IPS-18a (cell line): Measurements from ENCODE around the gene CACNA1D.

Source experiments
- H3K27ac ChIP-seq: one replicate; pipeline ENCODE4 v1.5.1; 2013; ENCODE audit warnings: low read length
- H3K27me3 ChIP-seq: one replicate; pipeline ENCODE4 v1.6.1; 2013; ENCODE audit warnings: mild to moderate bottlenecking, low read length; ENCODE audit not compliant: control insufficient read depth, insufficient read depth
- H3K36me3 ChIP-seq: one replicate; pipeline ENCODE4 v1.6.1; 2013; ENCODE audit warnings: low read depth, low read length; ENCODE audit not compliant: control insufficient read depth
- H3K4me1 ChIP-seq: one replicate; pipeline ENCODE4 v1.6.1; 2013; ENCODE audit warnings: low read depth, low read length; ENCODE audit not compliant: control insufficient read depth
- H3K4me3 ChIP-seq: one replicate; pipeline ENCODE4 v1.5.1; 2013; ENCODE audit warnings: low read length
- H3K9ac ChIP-seq: one replicate; pipeline ENCODE4 v1.6.1; 2013; ENCODE audit warnings: mild to moderate bottlenecking, low read length, moderate library complexity
- H3K9me3 ChIP-seq: one replicate; pipeline ENCODE4 v1.6.1; 2013; ENCODE audit warnings: low read depth, low read length; ENCODE audit not compliant: control insufficient read depth

CACNA1D gene

DNA sequence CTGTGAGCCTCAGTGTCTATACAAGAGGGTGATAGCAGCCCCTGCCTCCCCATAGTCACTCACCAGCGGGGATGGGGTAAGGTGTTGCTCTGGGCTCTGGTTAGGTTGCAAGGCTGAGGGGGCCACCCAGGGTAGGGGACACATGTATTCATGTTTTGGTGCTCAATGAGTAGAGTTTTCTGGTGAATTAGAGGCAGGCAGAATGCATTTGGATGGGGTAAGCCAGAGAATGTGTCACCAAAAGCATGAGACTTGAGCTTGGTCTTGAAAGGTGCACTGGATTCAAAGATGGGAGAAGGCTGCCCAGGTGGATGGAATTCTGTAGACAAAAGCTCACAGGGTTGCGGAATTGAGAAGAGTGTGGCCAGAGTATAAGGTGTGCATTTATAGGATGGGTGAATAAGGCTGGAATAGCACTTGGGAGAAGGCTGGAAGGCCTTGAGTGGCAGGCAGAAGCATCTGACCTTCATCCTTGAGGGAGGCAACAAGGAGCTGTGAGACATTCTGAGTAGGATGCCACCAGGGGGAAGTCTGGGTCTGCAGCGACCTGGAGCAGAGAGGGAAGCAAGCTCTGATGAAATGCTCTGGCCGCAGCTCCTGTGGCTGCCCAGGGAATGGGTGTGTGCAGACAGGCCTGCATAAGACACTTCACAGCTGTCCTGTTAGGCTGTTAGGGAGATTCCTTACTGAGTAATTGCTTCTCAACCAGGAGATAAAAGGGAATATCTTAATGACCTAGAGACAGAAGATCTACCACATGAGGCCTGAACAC, 202.2 kb downstream of the CACNA1D start:
- no peaks in the 10 kb centered on the region for H3K36me3 ChIP-seq
- no peak overlapping the region for H3K27ac ChIP-seq
- no peaks in the 10 kb centered on the region for H3K4me1 ChIP-seq
- no peaks in the 10 kb centered on the region for H3K9me3 ChIP-seq
- no peaks in the 10 kb centered on the region for H3K27me3 ChIP-seq
- H3K4me3 ChIP-seq: no peak overlapping the region
- H3K9ac ChIP-seq: no peak overlapping the region

DNA sequence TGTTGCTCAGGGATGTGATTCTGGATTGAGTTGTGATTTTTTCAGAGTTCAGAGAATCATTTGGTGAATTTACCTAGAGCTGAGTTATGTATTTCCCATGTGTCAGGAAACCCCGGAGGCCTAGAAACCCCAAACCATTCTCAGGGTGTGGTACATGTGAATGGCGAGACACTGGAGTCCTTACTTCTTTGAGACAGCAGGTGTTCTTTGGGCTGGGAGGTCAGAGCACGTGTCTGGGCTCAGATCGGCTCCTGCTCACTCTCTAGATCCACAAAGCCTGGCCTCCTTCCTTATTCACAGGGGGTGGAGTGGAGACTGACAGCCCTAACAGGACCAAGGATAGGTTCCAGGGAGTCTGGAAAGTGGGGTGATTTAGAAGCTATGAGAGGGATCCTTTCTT, 206.0 kb downstream of the CACNA1D start:
- Histone ChIP-seq H3K9me3 (no peaks in the 10 kb centered on the region), H3K4me1 (no peaks in the 10 kb centered on the region)

DNA sequence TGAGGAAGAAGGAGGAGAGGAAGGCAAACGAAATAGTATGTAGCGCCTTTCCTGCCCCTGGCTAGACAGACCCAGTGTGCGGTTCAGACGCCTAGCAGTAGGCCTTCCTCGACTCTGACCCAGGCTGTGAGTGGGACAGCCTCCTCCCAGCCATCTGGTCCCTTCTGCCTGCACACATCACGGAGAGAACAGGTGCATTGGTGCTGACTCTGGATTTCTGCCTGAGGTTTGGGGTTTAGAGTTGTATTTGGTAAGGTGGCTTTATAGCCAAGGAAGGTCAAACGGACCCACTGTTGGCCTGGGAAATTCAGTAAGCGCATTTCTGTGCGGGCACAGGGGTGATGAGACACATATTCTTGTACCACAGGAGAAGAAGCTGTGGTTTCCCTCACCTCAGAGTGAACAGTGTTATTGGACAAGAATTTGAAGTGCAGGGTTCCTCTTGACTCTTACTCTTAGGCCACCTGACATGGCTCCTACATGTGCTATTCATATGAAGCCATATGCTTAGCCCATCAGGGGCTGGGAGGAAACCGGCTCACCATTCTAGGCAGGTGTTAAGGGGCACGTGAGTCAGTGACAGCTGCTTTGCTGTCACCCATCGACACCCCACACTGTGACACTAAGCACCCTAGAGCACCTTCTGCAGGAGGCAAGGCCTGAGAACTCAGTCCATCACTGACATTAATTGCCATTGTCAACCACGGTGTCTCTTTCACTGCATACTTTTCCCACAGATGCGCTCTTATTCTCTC, 208.5 kb downstream of the CACNA1D start:
- Histone ChIP-seq H3K27ac (no peak overlapping the region), H3K4me3 (no peak overlapping the region), H3K9ac (no peak overlapping the region), H3K36me3 (no peaks in the 10 kb centered on the region), H3K4me1 (no peaks in the 10 kb centered on the region), H3K9me3 (no peaks in the 10 kb centered on the region), H3K27me3 (no peaks in the 10 kb centered on the region)

More for the DNA sequence above, 206.0 kb downstream of the CACNA1D start:
- Histone ChIP-seq H3K4me3 (no peak overlapping the region), H3K36me3 (no peaks in the 10 kb centered on the region), H3K9ac (no peak overlapping the region), H3K27me3 (no peaks in the 10 kb centered on the region), H3K27ac (no peak overlapping the region)

DNA sequence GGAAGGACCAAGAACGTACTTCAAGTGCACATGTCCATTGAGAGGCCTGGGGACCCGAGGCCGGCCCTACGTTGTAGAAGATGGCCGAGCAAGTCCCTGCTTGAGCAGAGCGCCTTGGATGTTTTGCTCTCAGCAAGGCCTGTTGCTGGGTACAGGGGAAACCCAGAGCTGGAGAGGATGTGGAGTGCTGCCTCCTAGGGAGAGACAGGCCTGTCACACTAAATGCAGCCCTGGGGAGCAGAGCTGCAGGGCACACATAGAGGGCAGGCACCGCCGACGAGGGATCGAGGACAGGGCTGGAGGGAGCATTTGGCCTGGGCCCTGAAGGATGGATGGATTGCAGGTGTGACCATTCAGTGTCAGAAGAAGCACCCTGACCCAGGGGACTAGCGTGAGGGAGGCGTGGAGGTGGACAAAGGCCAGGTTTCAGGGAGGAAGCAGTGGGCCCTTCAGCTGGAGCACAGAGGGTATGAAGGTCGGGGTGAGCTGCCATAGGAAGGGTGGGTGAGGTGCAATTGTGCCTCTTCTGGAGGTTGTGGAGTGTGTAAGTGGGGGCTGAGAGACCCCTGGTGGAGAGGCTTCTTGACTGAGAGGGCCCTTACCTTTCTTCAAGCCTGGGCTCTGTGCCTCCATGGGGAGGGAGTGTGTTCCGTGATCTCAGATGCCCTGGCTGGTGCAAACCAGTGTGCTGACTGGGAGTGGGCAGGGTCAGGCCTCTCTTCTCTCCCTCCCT, 209.4 kb downstream of the CACNA1D start:
- Histone ChIP-seq H3K36me3 (no peaks in the 10 kb centered on the region), H3K27ac (no peak overlapping the region), H3K9ac (no peak overlapping the region), H3K9me3 (no peaks in the 10 kb centered on the region), H3K4me3 (no peak overlapping the region), H3K27me3 (no peaks in the 10 kb centered on the region), H3K4me1 (no peaks in the 10 kb centered on the region)

DNA sequence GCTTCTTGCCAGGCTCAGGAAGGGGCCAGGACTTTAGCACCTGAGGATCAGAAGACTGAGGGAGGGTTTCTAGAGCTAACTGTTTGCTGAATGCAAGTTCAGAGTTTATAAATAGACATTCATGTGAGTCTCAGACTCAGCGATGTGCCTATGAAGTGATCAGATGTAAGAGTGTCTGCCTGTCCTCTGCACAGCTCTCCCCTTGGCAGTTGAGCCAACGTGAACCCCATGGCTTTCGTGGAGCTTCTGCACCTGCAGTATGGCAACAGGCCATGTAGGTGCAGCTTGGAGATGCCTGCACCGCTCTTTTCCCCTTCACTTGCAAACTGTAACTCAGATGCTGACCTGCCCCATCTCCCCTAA, 209.9 kb downstream of the CACNA1D start:
- no peaks in the 10 kb centered on the region for H3K9me3 ChIP-seq
- no peak overlapping the region for H3K9ac ChIP-seq
- H3K4me3 ChIP-seq: no peak overlapping the region
- H3K27me3 ChIP-seq: no peaks in the 10 kb centered on the region
- H3K27ac ChIP-seq: no peak overlapping the region
- H3K36me3 ChIP-seq: no peaks in the 10 kb centered on the region
- no peaks in the 10 kb centered on the region for H3K4me1 ChIP-seq

DNA sequence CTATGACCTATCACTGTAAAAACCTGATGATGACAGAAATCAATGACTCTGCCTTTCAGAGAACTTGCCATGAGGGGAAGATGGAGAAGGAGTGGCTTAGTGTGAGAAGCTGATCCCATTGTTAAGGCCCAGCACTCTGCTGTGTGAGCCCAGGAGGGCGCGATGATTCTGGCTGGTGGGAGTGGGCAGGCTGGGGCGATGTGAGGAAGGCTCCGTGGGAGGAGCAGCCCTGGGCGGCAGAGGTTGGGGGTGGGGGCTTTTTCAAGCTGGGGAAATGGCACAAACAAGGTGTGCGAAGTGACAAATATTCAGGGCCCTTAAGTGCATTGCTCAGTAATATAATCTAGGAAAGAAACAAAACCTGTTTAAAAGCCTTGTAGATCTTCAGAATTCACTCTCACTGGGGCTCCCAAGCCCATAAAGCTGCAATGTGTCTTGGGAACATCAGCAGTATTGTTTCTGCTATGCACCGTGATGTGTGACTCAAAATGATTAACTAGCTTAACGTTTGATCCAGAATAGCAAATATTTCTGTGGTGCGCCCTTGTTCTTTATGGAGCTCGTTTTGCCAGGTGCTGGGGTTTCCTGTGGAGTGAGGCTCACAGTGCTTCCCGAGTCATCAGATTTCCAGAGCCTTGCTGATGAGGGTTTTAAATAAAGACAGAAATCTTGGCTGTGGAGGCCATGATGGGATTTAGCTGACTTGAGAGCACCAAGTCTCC, 210.8 kb downstream of the CACNA1D start:
- no peak overlapping the region for H3K4me3 ChIP-seq
- H3K36me3 ChIP-seq: no peaks in the 10 kb centered on the region
- no peak overlapping the region for H3K27ac ChIP-seq
- no peaks in the 10 kb centered on the region for H3K27me3 ChIP-seq
- no peak overlapping the region for H3K9ac ChIP-seq
- H3K9me3 ChIP-seq: no peaks in the 10 kb centered on the region
- no peaks in the 10 kb centered on the region for H3K4me1 ChIP-seq

DNA sequence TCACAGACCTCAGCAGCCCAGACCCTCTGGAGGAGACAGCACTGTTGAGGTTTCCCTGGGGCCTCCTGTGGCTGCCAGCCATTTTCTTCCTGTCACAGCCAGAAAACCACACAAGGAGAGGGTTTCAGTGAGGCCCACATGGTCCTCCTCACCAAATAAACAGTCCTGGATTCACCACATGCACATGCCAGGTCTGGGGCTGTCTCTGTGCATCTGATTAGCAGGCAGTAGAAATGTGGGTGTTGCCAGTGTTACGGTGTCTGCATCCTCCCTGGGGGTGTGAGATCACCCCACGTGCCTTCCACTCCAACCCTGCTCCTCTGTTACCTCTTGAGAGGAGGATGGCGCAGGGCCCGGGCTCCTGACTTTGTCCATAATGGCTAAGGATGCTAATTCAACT, 211.4 kb downstream of the CACNA1D start:
- H3K27me3 ChIP-seq: no peaks in the 10 kb centered on the region
- H3K4me3 ChIP-seq: no peak overlapping the region
- no peak overlapping the region for H3K27ac ChIP-seq
- H3K4me1 ChIP-seq: no peaks in the 10 kb centered on the region
- H3K9ac ChIP-seq: no peak overlapping the region
- H3K36me3 ChIP-seq: no peaks in the 10 kb centered on the region
- H3K9me3 ChIP-seq: no peaks in the 10 kb centered on the region

DNA sequence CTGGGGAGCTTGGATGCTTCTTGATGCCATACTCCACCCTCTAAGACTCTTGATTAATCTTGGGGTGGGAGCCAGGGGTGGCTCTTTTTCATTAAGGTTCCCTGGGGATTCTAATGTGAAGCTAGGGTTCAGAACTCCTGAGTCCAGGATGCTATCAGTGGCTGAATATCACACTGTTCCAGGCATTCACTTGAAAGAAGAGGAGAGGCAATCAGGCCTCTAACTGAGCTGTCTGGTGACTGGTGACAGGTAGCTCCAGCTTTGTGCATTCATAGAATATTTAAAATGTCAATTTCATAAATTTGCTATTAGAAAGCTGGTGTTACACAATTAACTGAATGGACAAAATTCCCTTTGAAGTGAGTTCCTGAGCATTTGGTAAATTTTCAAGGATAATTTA, 212.8 kb downstream of the CACNA1D start:
- Histone ChIP-seq H3K4me3 (no peak overlapping the region), H3K9ac (no peak overlapping the region), H3K4me1 (no peaks in the 10 kb centered on the region), H3K36me3 (no peaks in the 10 kb centered on the region), H3K27me3 (no peaks in the 10 kb centered on the region), H3K27ac (no peak overlapping the region), H3K9me3 (no peaks in the 10 kb centered on the region)

DNA sequence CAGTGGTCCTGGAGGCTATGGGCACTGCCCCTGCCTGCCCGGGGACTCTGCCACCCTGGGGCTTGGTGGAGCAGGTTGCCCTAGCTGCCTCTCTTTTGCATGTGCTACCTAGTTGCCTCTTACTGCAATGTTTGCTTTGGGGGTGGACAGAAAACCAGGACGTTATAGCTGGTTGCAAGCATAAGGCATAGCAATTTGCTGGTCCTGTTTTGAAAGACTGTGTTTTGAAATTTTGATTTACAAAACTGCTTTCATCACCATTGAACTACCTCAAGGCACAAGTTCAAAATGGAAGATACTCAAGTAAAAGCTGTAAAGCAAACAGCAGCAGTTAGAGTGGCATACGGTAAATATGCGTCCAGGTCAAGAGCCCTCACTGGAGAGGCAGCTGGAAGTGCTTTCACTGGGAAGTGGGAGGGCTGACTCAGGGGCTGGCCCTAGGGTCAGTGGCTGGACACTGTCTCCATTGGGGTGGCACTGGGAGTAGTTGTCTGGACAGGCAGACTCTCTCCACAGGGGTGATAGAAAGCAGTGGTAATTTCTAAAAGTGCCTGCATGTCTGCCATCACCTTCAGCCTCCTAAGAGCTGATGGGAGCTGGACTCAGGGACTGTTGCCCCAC, 213.7 kb downstream of the CACNA1D start:
- H3K27ac ChIP-seq: no peak overlapping the region
- H3K9ac ChIP-seq: no peak overlapping the region
- no peak overlapping the region for H3K4me3 ChIP-seq
- no peaks in the 10 kb centered on the region for H3K4me1 ChIP-seq
- H3K27me3 ChIP-seq: no peaks in the 10 kb centered on the region
- no peaks in the 10 kb centered on the region for H3K9me3 ChIP-seq
- H3K36me3 ChIP-seq: no peaks in the 10 kb centered on the region

DNA sequence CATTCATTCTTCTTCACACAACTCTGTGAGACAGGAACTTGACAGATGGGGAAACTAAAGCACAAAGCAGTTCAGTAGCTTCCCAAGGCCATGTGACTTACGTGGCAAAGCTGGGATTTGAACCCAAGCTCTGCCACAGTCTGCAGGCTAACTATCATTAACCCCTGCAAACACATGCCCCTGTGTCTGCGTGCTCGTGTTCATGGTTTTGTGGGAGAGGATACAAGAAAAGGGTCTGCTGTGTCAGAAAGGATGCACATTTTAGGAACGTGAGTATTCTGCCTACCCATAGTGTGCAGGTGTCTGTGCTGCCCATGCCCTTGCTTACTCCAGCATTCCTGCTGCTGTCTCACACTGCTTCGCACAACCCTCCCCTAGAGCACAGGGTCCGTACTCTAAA, 214.8 kb downstream of the CACNA1D start:
- Histone ChIP-seq H3K36me3 (no peaks in the 10 kb centered on the region), H3K27me3 (no peaks in the 10 kb centered on the region), H3K9me3 (no peaks in the 10 kb centered on the region), H3K9ac (no peak overlapping the region), H3K27ac (no peak overlapping the region), H3K4me3 (no peak overlapping the region), H3K4me1 (no peaks in the 10 kb centered on the region)
